Middle frontal gyrus (tissue), 1 donor: ENCODE results near the gene PCOLCE2.

Experiments used
- DNase-seq: peaks from one replicate; pipeline ENCODE4 v3.0.0-alpha.2; 2015; ENCODE audit warnings: low spot score; ENCODE audit errors: extremely low spot score

Gene PCOLCE2

DNA sequence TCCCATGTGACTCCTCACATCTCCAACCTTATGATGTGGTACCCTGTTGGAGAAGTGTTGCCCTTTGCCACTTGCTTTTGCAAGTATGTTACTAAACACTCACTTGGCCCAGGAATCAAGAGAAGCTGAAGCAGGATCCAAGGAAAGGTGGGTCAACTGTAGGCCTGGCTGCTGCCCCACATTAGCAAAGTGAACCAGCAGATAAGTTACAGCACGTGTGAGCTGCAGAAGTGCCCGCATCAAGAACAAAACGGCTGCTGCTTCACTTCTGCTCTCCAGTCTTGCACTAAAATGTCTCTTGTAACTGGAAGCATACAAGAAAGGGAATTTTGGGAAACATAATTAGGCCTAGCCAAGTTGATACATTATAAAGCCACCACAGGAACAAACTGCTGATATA lies 79.6 kb downstream of the PCOLCE2 start:
- DNase-seq: no peak

GRCh38 chr3:142808103-142808917 lies 80.6 kb downstream of the PCOLCE2 start:
- DNase-seq: no peak

- DNase-seq: no peak
Observed at GRCh38 chr3:142802891-142803290, 86.0 kb downstream of the PCOLCE2 start.

- DNase-seq: no peak
Observed at GRCh38 chr3:142801746-142802145, 87.1 kb downstream of the PCOLCE2 start.

DNA sequence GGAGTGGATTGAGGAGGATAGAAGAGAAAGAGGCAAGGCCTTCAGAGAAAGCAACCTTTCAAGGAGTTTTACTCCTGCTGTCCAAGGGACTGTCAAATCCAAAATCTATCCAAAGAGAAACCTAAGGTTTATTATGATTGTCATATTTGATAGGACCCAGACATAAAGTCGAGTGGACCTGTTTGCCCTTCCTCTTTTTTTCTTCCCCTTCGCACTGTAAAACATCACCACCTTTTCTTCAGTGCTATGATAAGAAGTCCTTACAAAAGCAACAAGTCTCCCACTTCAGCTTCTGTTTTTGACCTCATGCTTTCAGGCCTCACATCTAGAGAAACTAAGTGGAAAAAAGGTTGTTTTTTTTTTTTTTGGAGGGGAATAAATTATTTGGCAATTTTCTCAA lies 92.1 kb downstream of the PCOLCE2 start:
- DNase-seq: no peak

- DNase-seq: no peak
Observed at GRCh38 chr3:142795332-142795731, 93.6 kb downstream of the PCOLCE2 start.

DNA sequence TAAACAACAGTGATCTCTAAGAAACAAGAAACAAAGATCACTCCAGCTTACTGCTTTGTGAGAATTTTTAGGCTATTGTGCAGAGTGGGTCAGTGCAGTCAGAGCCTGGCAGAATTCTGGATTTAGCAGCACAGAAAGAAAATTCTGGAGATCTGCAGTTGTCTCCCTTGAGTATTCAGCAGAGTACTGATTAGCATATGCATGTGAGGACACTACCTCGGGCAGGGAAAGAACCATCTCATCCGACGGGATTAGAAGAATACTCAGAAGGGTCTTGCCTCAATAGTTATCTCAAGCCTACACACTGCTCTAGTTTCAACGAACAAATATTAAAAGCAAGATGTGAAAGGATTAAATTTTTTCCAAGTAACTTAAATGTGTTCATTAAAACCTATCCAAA lies 94.4 kb downstream of the PCOLCE2 start:
- no peak for DNase-seq

DNA sequence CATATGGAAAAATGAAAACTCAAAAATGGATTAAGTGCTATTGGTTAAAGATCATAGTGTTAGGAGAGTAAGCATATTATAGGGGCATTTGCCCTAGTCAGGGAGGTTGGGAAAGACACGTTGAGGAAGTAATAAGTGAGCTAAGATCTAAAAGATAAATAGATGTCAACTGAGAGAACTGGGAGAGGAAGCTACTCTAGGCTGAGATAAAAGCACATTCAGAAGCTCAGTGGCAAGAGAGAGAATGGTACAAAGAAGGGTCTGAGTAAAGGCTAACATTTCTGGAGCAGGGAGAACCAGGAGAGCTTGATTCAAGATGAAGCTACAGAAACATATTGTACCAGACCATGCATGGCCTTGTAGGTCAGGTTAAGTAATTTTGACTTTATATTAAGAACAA lies 101.2 kb downstream of the PCOLCE2 start:
- DNase-seq: no peak

DNA sequence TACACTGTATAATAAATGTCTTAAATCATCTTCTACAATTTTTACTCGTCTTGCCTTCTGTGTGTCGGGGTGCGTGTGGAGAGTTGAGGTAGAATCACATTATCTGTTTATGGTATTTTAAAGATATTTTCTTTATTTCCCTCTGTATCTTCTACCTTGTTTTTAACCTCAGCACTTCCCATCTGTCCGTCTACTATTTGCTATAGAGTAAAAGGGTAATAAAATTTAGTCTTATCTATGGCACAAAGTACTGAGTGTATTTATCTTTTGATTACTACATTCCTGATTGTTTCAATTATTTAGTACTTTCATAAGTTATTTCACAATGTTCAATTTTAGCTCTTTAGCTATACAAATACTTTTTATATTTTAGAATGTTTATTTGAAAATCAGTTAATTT lies 102.9 kb downstream of the PCOLCE2 start:
- no peak for DNase-seq

- no peak for DNase-seq
Observed at GRCh38 chr3:142784228-142784627, 104.7 kb downstream of the PCOLCE2 start.

DNA sequence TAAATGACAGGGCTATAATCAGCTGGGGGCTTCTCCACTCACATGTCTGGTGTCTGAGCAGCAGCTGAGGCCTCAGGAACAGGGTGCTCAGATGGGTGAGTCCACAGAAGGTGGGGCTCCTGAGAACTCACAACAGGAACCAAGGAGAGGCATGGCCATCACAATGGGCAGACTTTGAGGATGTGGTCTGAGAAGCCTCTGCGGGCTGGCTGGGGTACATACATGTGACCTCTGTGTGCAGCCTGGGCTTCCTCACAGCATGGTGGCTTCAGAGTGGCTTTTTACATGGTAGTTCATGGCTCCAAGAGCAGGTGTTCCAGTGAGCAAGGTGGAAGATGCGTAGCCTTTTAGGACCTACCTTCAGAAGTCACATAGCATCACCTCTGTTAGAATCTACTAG lies 106.3 kb downstream of the PCOLCE2 start:
- DNase-seq: no peak

GRCh38 chr3:142779591-142779990 lies 109.3 kb downstream of the PCOLCE2 start:
- DNase-seq: no peak

DNA sequence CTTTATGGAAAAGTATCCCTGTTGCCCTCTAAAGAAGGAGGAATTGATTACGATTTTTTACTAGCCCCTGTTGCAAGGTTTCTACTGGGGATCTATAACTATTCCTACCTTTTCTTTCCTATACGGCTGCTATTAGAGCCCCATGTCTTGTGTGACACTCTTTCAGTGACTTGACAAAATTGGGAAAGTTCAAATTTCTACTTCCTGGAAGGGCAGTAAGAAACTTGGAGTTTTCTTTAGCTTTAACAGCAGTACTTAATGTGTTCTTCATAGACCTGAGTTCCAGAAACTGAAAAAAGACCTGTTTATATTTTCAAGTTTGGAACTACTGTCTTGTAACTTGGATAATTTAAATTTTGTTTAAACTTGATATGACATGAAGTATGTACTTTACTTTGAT lies 110.3 kb downstream of the PCOLCE2 start:
- no peak for DNase-seq

DNA sequence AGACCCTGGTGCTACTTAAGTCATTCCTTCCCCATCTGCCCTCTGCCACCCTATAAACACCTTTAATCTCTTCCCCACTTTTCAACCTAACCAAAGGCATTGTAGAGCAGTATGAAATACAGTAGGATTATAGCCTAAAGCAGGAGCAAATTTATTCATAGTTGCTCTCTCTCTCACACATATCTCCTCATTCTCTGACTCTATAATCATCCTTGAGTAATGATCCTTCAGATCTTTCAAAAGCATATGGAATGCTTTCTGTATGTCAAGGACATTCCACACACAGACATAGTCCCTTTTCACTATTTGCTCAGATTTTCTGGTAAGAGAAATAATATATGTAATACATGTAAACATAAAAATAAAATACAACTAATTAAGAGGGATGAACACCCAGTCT lies 111.0 kb downstream of the PCOLCE2 start:
- no peak for DNase-seq

- no peak for DNase-seq
Observed at GRCh38 chr3:142768338-142768737, 120.5 kb downstream of the PCOLCE2 start.
